B cell (primary cell): Measurements from ENCODE around the gene NDUFS6. TPM values are rescaled to one million over a fixed set of nuclear protein-coding genes. Genes with fewer than 3 reads are reported as not detected.

ENCODE experiments used
- ATAC-seq: fragments of 200-7000 bp; cut with Tn5 transposase; one replicate; pipeline ENCODE4 v1.10.0; 2021; ENCODE audit warnings: low read depth, mild to moderate bottlenecking, moderate number of reproducible peaks, moderate library complexity
- CTCF ChIA-PET: fragments of 350-600 bp; sonication (Branson Sonifier 250); formaldehyde crosslinking; loops from one replicate; lab custom pipeline; 2021; ENCODE audit warnings: antibody characterized with exemption, inconsistent platforms; lab: Charles Lee
- POLR2A ChIA-PET: fragments of 350-600 bp; sonication (Branson Sonifier 250); formaldehyde crosslinking; loops from one replicate; lab custom pipeline; 2021; ENCODE audit warnings: antibody characterized with exemption; lab: Charles Lee
- DNase-seq: peaks from one replicate; pipeline ENCODE4 v3.0.0; 2013
- H2AFZ ChIP-seq: 2 replicates; pipeline ENCODE4 v1.6.1; 2012; ENCODE audit warnings: mild to moderate bottlenecking, low read depth, low read length; ENCODE audit not compliant: insufficient read depth, poor library complexity, severe bottlenecking
- H3K27ac ChIP-seq, 2 donors: 1 replicate in 1 of 2; 2 replicates in 1 of 2; pipeline ENCODE4 v1.5.1; 2012 to 2013; ENCODE audit warnings: low read length in 2 of 2, mild to moderate bottlenecking in 2 of 2, moderate library complexity in 1 of 2
- H3K27me3 ChIP-seq, 4 experiments: fragments of 200-600 bp in 1 of 4; sonication (generic) in 1 of 4; replicated peaks in 1 of 4; 1 replicate in 2 of 4; 2 replicates in 2 of 4; pipeline versions ENCODE4 v1.6.1 to v1.7.0; 2013 to 2016; ENCODE audit warnings: low read length in 3 of 4, mild to moderate bottlenecking in 2 of 4, mixed read lengths in 1 of 4, moderate library complexity in 1 of 4; ENCODE audit not compliant: insufficient read depth in 4 of 4, control insufficient read depth in 3 of 4; ENCODE audit errors: control extremely low read depth in 1 of 4
- H3K36me3 ChIP-seq, 2 experiments: replicated peaks in 1 of 2; 1 replicate in 1 of 2; 2 replicates in 1 of 2; pipeline versions ENCODE4 v1.6.1 to v1.7.1; 2013; ENCODE audit warnings: low read length in 1 of 2; ENCODE audit not compliant: insufficient read depth in 2 of 2, control insufficient read depth in 1 of 2; ENCODE audit errors: control extremely low read depth in 1 of 2, extremely low read depth in 1 of 2
- H3K4me1 ChIP-seq, 2 donors: fragments of 200-600 bp in 1 of 2; sonication (generic) in 1 of 2; 1 replicate in 1 of 2; 2 replicates in 1 of 2; pipeline versions ENCODE4 v1.5.1 to v1.6.1; 2013 to 2017; ENCODE audit warnings: low read length in 2 of 2; ENCODE audit not compliant: control insufficient read depth in 2 of 2, insufficient read depth in 2 of 2
- H3K4me2 ChIP-seq: replicated peaks from 2 replicates; pipeline ENCODE3; 2012; ENCODE audit warnings: mild to moderate bottlenecking, low read depth, low read length; ENCODE audit not compliant: poor library complexity, severe bottlenecking
- H3K4me3 ChIP-seq, 5 experiments: fragments of 200-600 bp in 1 of 5; sonication (generic) in 1 of 5; 1 replicate in 3 of 5; 2 replicates in 2 of 5; pipeline versions ENCODE4 v1.5.1 to v1.7.0; 2011 to 2016; ENCODE audit warnings: low read length in 4 of 5, mild to moderate bottlenecking in 4 of 5, low read depth in 2 of 5, control low read depth in 1 of 5, moderate library complexity in 1 of 5; ENCODE audit not compliant: insufficient read depth in 1 of 5; ENCODE audit errors: control extremely low read depth in 1 of 5, extremely low read depth in 1 of 5
- H3K79me2 ChIP-seq: fragments of 200-600 bp; sonication (generic); one replicate; pipeline ENCODE4 v1.6.0; 2016; ENCODE audit warnings: low read length; ENCODE audit not compliant: control insufficient read depth, insufficient read depth
- H3K9ac ChIP-seq: fragments of 200-600 bp; sonication (generic); 2 replicates; pipeline ENCODE4 v1.6.1; 2017; ENCODE audit warnings: mild to moderate bottlenecking, low read length, moderate library complexity
- H3K9me3 ChIP-seq, 3 donors: one replicate each; pipeline versions ENCODE4 v1.6.1 to v1.7.1; 2013; ENCODE audit warnings: low read length in 2 of 3; ENCODE audit not compliant: control insufficient read depth in 2 of 3, insufficient read depth in 1 of 3; ENCODE audit errors: control extremely low read depth in 1 of 3
- H4K20me1 ChIP-seq: 2 replicates; pipeline ENCODE4 v1.6.0; 2012; ENCODE audit warnings: mild to moderate bottlenecking, low read length; ENCODE audit not compliant: insufficient read depth, control insufficient read depth, poor library complexity, severe bottlenecking
- H3K27ac Mint-ChIP-seq: one replicate; pipeline ENCODE4 v1.8.0; 2021; ENCODE audit warnings: mixed read lengths
- H3K27me3 Mint-ChIP-seq: one replicate; pipeline ENCODE4 v1.8.0; 2021; ENCODE audit warnings: mixed read lengths
- H3K4me1 Mint-ChIP-seq: one replicate; pipeline ENCODE4 v1.8.0; 2021; ENCODE audit warnings: mixed read lengths
- H3K4me3 Mint-ChIP-seq: one replicate; pipeline ENCODE4 v1.8.0; 2021; ENCODE audit warnings: mixed read lengths
- H3K9me3 Mint-ChIP-seq: one replicate; pipeline ENCODE4 v1.8.0; 2022; ENCODE audit warnings: mixed read lengths; ENCODE audit not compliant: insufficient read depth
- CTCF ChIP-seq: fragments of 200-600 bp; IDR thresholded peaks from one replicate; pipeline ENCODE4 v1.8.0; 2022; ENCODE audit warnings: antibody characterized with exemption, mild to moderate bottlenecking
- EZH2 ChIP-seq: IDR thresholded peaks from 2 replicates; pipeline ENCODE4 v1.6.1; 2012; ENCODE audit warnings: borderline replicate concordance, low read depth, mild to moderate bottlenecking, moderate library complexity, low read length; ENCODE audit not compliant: insufficient read depth, poor library complexity, severe bottlenecking
- WGBS: methylation state at CpG from one replicate; pipeline ENCODE4 v1.1.5; 2013; ENCODE audit warnings: missing lambda C conversion rate; ENCODE audit not compliant: insufficient coverage; 5-methylcytosine and 5-hydroxymethylcytosine counted together
- intact Hi-C: fragments of 100-400 bp; cut with micrococcal nuclease; formaldehyde crosslinking; loops from one replicate; pipeline ENCODE4 v1.10.0; 2022
- polyA plus RNA-seq: library from polyadenylated mRNA; depleted of rRNA; stranded (reverse); fragments of >200 nt; gene quantifications from 2 replicates; pipeline ENCODE4 v1.2.3, GENCODE V29; 2012
- total RNA-seq, 2 donors: library from RNA; stranded (reverse); fragments of 120-200 nt in 1 of 2; gene quantifications; 1 replicate in 1 of 2; 2 replicates in 1 of 2; pipeline versions ENCODE4 v1.2.3 to v1.2.4, GENCODE V29; 2013 to 2022

NDUFS6 gene
- total and polyA plus RNA-seq, 2 donors (not counting 1 experiment from before 2014, with no cell fraction given), result 16.9 to 18.0 TPM

DNA sequence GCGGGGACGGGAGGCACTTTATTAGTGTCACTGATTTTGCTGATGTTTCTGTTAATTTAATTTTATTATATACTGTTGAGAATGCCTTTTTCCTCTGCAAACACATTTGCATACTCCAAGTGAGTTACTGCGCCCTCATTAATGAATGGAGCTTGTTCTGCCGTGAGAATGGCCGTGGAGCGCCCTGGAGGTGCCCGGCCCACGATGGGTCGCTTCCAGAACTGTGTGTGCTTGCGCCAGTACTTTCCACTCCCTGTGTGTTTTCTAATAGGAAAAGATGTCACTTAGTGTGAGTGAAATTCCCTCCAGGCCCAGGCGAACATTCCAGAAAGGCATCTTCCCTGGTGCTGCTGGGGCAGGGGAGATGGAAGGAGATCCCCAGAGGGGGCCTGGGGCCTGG, 30.1 kb downstream of the NDUFS6 start:
- no peak for DNase-seq
- no peak overlapping the region for H3K4me3 Mint-ChIP-seq
- intact Hi-C loops, result no loop called here

More for the DNA sequence above, 30.1 kb downstream of the NDUFS6 start:
- WGBS, result 90% methylated on average over 8 of the region's 11 CpGs
- Histone ChIP-seq H3K36me3 (no peaks in the 10 kb centered on the region), H3K9me3 (peaks cover 0 to 5% (median 0%) of the 10 kb centered on the region in 3 donors), H3K27me3 (no peaks in the 10 kb centered on the region), H3K4me2 (no peak overlapping the region), H3K4me1 (no peaks in the 10 kb centered on the region), H4K20me1 (no peaks in the 10 kb centered on the region), H3K27ac (no peak overlapping the region), H3K9ac (no peak overlapping the region), H3K79me2 (no peaks in the 10 kb centered on the region), H3K4me3 (no peak overlapping the region), H2AFZ (no peak overlapping the region)
- ChIA-PET CTCF (no interaction called here), POLR2A (no interaction called here)
- H3K27ac Mint-ChIP-seq, result no peak overlapping the region
- no peaks in the 10 kb centered on the region for H3K9me3 Mint-ChIP-seq
- no peak for ATAC-seq
- H3K27me3 Mint-ChIP-seq, result peaks cover 5% of the 10 kb centered on the region
- TF ChIP-seq CTCF (no peak), EZH2 (no peak)
- H3K4me1 Mint-ChIP-seq, result no peaks in the 10 kb centered on the region
